ENCODE measurements around the gene SYCP1.

Gene SYCP1

GRCh38 chr1:114959423-114959822 is 104.8 kb downstream of the SYCP1 start:
- Histone ChIP-seq H3K27me3 (ENCODE audit: control insufficient read depth, insufficient read depth, low read length) (no peaks in the 10 kb centered on the region), H3K4me3 (ENCODE audit: low read depth, low read length) (no peak overlapping the region), H3K27ac (ENCODE audit: low read depth, low read length) (no peak overlapping the region), H3K9me3 (ENCODE audit: control insufficient read depth, insufficient read depth, low read depth, low read length) (no peaks in the 10 kb centered on the region), H3K9ac (ENCODE audit: low read length) (no peak overlapping the region), H3K4me1 (ENCODE audit: control insufficient read depth, insufficient read depth, low read length) (no peaks in the 10 kb centered on the region), H3K36me3 (ENCODE audit: control insufficient read depth, insufficient read depth, low read length) (no peaks in the 10 kb centered on the region)

- no peak overlapping the region for H3K9ac ChIP-seq (ENCODE audit: low read length)
- H3K4me1 ChIP-seq (ENCODE audit: control insufficient read depth, insufficient read depth, low read length), result no peaks in the 10 kb centered on the region
- H3K9me3 ChIP-seq (ENCODE audit: control insufficient read depth, insufficient read depth, low read depth, low read length), result no peaks in the 10 kb centered on the region
- no peaks in the 10 kb centered on the region for H3K27me3 ChIP-seq (ENCODE audit: control insufficient read depth, insufficient read depth, low read length)
- no peak overlapping the region for H3K27ac ChIP-seq (ENCODE audit: low read depth, low read length)
- H3K36me3 ChIP-seq (ENCODE audit: control insufficient read depth, insufficient read depth, low read length), result no peaks in the 10 kb centered on the region
- no peak overlapping the region for H3K4me3 ChIP-seq (ENCODE audit: low read depth, low read length)
These were observed 122.2 kb downstream of the SYCP1 start for GRCh38 chr1:114976891-114977290.

DNA sequence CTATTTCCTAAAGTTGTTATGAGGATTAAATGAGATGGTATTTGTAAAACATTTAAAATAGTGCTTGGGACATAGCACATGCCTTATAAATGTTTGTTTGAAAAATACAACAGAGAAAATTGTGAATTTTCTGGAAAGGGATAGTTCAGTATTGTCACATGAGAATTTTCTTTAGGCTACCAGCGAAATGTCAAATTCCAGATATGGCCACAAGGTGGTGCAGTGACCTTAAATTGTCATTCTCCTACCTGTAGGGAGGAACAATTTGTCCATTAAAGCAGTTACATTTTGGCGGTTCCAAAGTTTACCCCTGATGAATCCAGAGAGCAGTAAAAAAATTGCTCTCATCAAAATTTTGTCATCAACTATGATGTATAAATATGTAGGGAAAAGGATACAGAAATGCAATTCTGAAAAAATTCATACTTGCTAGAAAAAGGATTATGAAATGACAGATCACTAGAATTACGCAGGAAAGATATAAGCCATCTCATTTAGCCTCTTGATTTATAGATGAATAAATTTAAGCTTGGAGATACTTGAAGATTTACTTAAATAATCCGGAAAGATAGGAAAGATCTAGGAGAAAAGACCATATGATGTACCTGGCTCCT is 124.7 kb downstream of the SYCP1 start:
- no peak overlapping the region for H3K27ac ChIP-seq (ENCODE audit: low read depth, low read length)
- H3K4me3 ChIP-seq (ENCODE audit: low read depth, low read length), result no peak overlapping the region
- H3K9me3 ChIP-seq (ENCODE audit: control insufficient read depth, insufficient read depth, low read depth, low read length), result no peaks in the 10 kb centered on the region
- H3K27me3 ChIP-seq (ENCODE audit: control insufficient read depth, insufficient read depth, low read length), result no peaks in the 10 kb centered on the region
- no peaks in the 10 kb centered on the region for H3K36me3 ChIP-seq (ENCODE audit: control insufficient read depth, insufficient read depth, low read length)
- no peaks in the 10 kb centered on the region for H3K4me1 ChIP-seq (ENCODE audit: control insufficient read depth, insufficient read depth, low read length)
- no peak overlapping the region for H3K9ac ChIP-seq (ENCODE audit: low read length)

DNA sequence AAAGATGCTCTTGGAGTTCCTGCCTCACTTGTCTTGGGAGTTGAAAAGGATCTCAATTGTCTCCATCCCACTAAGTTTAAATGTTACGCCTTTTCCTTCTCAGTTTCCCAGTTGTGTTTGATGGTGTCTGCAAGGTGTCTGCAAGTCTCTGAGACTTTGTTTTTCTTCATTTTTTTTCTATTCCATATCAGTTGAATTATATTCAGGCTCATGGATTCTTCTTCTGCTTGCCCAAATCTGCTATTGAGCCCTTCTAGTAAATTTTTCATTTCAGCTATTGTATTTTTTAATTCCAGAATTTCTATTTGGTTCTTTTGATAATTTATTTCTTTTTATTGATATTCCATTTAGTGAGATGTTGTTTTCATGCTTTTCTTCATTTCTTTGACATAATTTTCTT is 127.6 kb downstream of the SYCP1 start:
- H3K9me3 ChIP-seq (ENCODE audit: control insufficient read depth, insufficient read depth, low read depth, low read length), result no peaks in the 10 kb centered on the region
- H3K36me3 ChIP-seq (ENCODE audit: control insufficient read depth, insufficient read depth, low read length), result no peaks in the 10 kb centered on the region
- H3K9ac ChIP-seq (ENCODE audit: low read length), result no peak overlapping the region
- no peak overlapping the region for H3K4me3 ChIP-seq (ENCODE audit: low read depth, low read length)
- no peaks in the 10 kb centered on the region for H3K27me3 ChIP-seq (ENCODE audit: control insufficient read depth, insufficient read depth, low read length)
- no peak overlapping the region for H3K27ac ChIP-seq (ENCODE audit: low read depth, low read length)
- H3K4me1 ChIP-seq (ENCODE audit: control insufficient read depth, insufficient read depth, low read length), result no peaks in the 10 kb centered on the region

DNA sequence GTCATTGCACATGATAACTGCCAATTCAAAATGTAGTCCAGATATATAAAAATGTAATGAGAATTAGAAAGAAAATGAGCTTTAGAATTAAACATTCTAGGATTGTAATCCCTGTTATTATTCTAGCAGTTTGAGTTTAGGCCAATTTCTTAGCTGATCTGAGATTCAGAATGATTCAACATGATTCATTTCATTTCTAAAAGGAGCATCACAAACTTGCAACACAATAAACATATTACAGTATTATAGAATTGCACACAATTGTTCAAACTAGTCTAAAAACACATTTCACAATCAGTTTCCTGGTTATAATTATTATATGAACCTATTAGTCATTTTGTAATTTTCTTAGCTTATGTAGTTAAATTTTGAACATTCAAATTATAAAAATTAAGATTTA is 131.6 kb downstream of the SYCP1 start:
- H3K4me1 ChIP-seq (ENCODE audit: control insufficient read depth, insufficient read depth, low read length), result no peaks in the 10 kb centered on the region
- H3K9me3 ChIP-seq (ENCODE audit: control insufficient read depth, insufficient read depth, low read depth, low read length), result peaks cover 14% of the 10 kb centered on the region; the same call in 1 of the 2 replicates
- no peak overlapping the region for H3K27ac ChIP-seq (ENCODE audit: low read depth, low read length)
- no peaks in the 10 kb centered on the region for H3K27me3 ChIP-seq (ENCODE audit: control insufficient read depth, insufficient read depth, low read length)
- H3K9ac ChIP-seq (ENCODE audit: low read length), result no peak overlapping the region
- H3K36me3 ChIP-seq (ENCODE audit: control insufficient read depth, insufficient read depth, low read length), result no peaks in the 10 kb centered on the region
- H3K4me3 ChIP-seq (ENCODE audit: low read depth, low read length), result no peak overlapping the region

GRCh38 chr1:114988095-114988494 is 133.4 kb downstream of the SYCP1 start:
- Histone ChIP-seq H3K4me3 (ENCODE audit: low read depth, low read length) (no peak overlapping the region), H3K27ac (ENCODE audit: low read depth, low read length) (no peak overlapping the region), H3K36me3 (ENCODE audit: control insufficient read depth, insufficient read depth, low read length) (no peaks in the 10 kb centered on the region), H3K4me1 (ENCODE audit: control insufficient read depth, insufficient read depth, low read length) (no peaks in the 10 kb centered on the region), H3K9me3 (ENCODE audit: control insufficient read depth, insufficient read depth, low read depth, low read length) (peaks cover 14% of the 10 kb centered on the region; the same call in 1 of the 2 replicates), H3K27me3 (ENCODE audit: control insufficient read depth, insufficient read depth, low read length) (no peaks in the 10 kb centered on the region), H3K9ac (ENCODE audit: low read length) (no peak overlapping the region)

DNA sequence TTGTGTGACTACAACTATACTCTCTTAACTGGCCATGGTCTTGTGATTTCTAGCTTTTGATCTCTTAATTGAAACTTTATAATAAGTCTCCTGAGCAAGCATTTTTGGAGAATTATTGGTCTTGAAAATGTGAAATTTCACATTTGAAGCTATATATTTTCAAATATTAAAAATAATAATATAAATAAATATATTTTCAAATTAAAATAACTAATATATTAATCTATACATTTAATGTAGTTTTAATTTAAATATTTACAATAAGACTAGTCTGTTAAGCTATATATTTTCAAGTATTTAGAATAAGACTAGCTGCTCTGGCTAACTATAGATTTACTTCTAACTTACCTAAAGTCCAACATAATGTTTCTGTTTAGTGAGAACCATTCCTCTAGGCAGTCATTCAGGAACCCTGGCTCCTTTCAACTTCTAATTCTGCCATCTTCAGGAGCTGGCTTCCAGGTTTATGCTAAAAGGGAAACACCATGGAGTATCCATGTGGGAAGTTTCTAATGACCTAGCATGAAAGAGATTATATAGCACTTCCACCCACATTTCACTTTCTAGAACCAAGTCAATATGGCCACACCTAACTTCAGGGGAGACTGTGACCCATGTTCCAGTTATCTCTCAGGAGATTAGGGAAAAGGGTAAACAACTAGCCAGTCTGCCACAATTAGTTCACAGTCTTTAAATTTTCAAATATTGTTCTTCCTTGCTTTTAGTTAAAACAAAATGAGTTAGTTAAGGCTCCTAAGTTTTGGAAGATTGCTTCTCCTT is 143.0 kb downstream of the SYCP1 start:
- Histone ChIP-seq H3K27me3 (ENCODE audit: control insufficient read depth, insufficient read depth, low read length) (no peaks in the 10 kb centered on the region), H3K4me1 (ENCODE audit: control insufficient read depth, insufficient read depth, low read length) (no peaks in the 10 kb centered on the region), H3K9me3 (ENCODE audit: control insufficient read depth, insufficient read depth, low read depth, low read length) (no peaks in the 10 kb centered on the region), H3K27ac (ENCODE audit: low read depth, low read length) (no peak overlapping the region), H3K4me3 (ENCODE audit: low read depth, low read length) (no peak overlapping the region), H3K36me3 (ENCODE audit: control insufficient read depth, insufficient read depth, low read length) (no peaks in the 10 kb centered on the region), H3K9ac (ENCODE audit: low read length) (no peak overlapping the region)

GRCh38 chr1:115006191-115006590 is 151.5 kb downstream of the SYCP1 start:
- Histone ChIP-seq H3K9me3 (ENCODE audit: control insufficient read depth, insufficient read depth, low read depth, low read length) (no peaks in the 10 kb centered on the region), H3K27me3 (ENCODE audit: control insufficient read depth, insufficient read depth, low read length) (no peaks in the 10 kb centered on the region), H3K9ac (ENCODE audit: low read length) (no peak overlapping the region), H3K27ac (ENCODE audit: low read depth, low read length) (no peak overlapping the region), H3K4me1 (ENCODE audit: control insufficient read depth, insufficient read depth, low read length) (no peaks in the 10 kb centered on the region), H3K36me3 (ENCODE audit: control insufficient read depth, insufficient read depth, low read length) (no peaks in the 10 kb centered on the region), H3K4me3 (ENCODE audit: low read depth, low read length) (no peak overlapping the region)

DNA sequence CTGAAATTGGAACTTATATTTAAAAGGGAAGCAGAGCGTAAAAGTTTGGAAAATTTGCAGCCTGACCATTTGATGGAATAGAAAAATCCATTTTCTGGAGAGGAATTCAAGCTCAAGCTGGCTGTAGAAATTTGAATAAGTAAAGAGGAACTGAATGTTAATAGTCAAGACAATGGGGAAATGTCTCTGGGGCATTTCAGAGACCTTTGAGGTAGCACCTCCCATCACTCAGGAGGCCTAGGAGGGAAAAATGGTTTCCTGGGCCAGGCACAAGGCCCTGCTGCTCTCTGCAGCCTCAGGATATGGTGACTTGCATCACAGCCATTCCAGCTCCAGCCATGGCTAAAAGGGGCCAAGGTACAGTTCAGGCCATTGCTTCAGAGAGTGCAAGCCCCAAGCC is 157.3 kb downstream of the SYCP1 start:
- no peaks in the 10 kb centered on the region for H3K36me3 ChIP-seq (ENCODE audit: control insufficient read depth, insufficient read depth, low read length)
- no peaks in the 10 kb centered on the region for H3K4me1 ChIP-seq (ENCODE audit: control insufficient read depth, insufficient read depth, low read length)
- H3K27me3 ChIP-seq (ENCODE audit: control insufficient read depth, insufficient read depth, low read length), result no peaks in the 10 kb centered on the region
- H3K27ac ChIP-seq (ENCODE audit: low read depth, low read length), result no peak overlapping the region
- H3K9ac ChIP-seq (ENCODE audit: low read length), result no peak overlapping the region
- H3K4me3 ChIP-seq (ENCODE audit: low read depth, low read length), result no peak overlapping the region
- peaks cover 8% of the 10 kb centered on the region for H3K9me3 ChIP-seq (ENCODE audit: control insufficient read depth, insufficient read depth, low read depth, low read length)

GRCh38 chr1:115012434-115012833 is 157.8 kb downstream of the SYCP1 start:
- Histone ChIP-seq H3K9me3 (ENCODE audit: control insufficient read depth, insufficient read depth, low read depth, low read length) (peaks cover 8% of the 10 kb centered on the region), H3K36me3 (ENCODE audit: control insufficient read depth, insufficient read depth, low read length) (no peaks in the 10 kb centered on the region), H3K27me3 (ENCODE audit: control insufficient read depth, insufficient read depth, low read length) (no peaks in the 10 kb centered on the region), H3K4me3 (ENCODE audit: low read depth, low read length) (no peak overlapping the region), H3K9ac (ENCODE audit: low read length) (no peak overlapping the region), H3K4me1 (ENCODE audit: control insufficient read depth, insufficient read depth, low read length) (no peaks in the 10 kb centered on the region), H3K27ac (ENCODE audit: low read depth, low read length) (no peak overlapping the region)

GRCh38 chr1:115013792-115014191 is 159.1 kb downstream of the SYCP1 start:
- Histone ChIP-seq H3K36me3 (ENCODE audit: control insufficient read depth, insufficient read depth, low read length) (no peaks in the 10 kb centered on the region), H3K9ac (ENCODE audit: low read length) (no peak overlapping the region), H3K27me3 (ENCODE audit: control insufficient read depth, insufficient read depth, low read length) (no peaks in the 10 kb centered on the region), H3K4me1 (ENCODE audit: control insufficient read depth, insufficient read depth, low read length) (no peaks in the 10 kb centered on the region), H3K9me3 (ENCODE audit: control insufficient read depth, insufficient read depth, low read depth, low read length) (peaks cover 8% of the 10 kb centered on the region), H3K27ac (ENCODE audit: low read depth, low read length) (no peak overlapping the region), H3K4me3 (ENCODE audit: low read depth, low read length) (no peak overlapping the region)

Measured in HUES6 (cell line).